HT-29 (cell line): ENCODE results near the gene NGRN. TPM values are rescaled to one million over a fixed set of nuclear protein-coding genes. Genes with fewer than 3 reads are reported as not detected.
A peak's percentile ranks its signal among the peaks of the same experiment; 100 is the strongest.
"Not testable (repeated sequence)": the region's sequence is repeated elsewhere in the genome, so short reads cannot be mapped to it uniquely, and the experiment has no call there.

Experiments
- DNase-seq: peaks from one replicate; pipeline ENCODE4 v3.0.0-alpha.2; 2015; ENCODE audit warnings: low spot score
- total RNA-seq: library from RNA; depleted of rRNA; stranded (reverse); fragments of >200 nt; shearing (Covaris generic); gene quantifications from 2 replicates; pipeline ENCODE4 v1.2.3, GENCODE V29; 2014

Gene NGRN
- total RNA-seq, 1 experiment from 2014 or later: 136 TPM

GRCh38 chr15:90234096-90234988 lies 31.1 kb upstream of the NGRN start, which contains the start of gene GDPGP1:
Gene GDPGP1, plus strand, starts transcription at chr15:90234209. Its CDS starts 6,700 bp downstream, at chr15:90240909.
- peak; percentile 68 for DNase-seq

- no peak for DNase-seq
Observed at GRCh38 chr15:90239371-90239770, 26.1 kb upstream of the NGRN start.

GRCh38 chr15:90240856-90241255 lies 24.6 kb upstream of the NGRN start:
- no peak for DNase-seq

- DNase-seq: no peak
Observed at GRCh38 chr15:90241343-90242192, 23.9 kb upstream of the NGRN start.

- no peak for DNase-seq
Observed at GRCh38 chr15:90243943-90244639, 21.4 kb upstream of the NGRN start.

- DNase-seq: no peak
Observed at GRCh38 chr15:90248789-90249202, 16.7 kb upstream of the NGRN start.

- DNase-seq: peak; percentile 97
Observed at GRCh38 chr15:90249203-90249863, 16.1 kb upstream of the NGRN start, which contains the start of gene TTLL13. Gene TTLL13, plus strand, starts transcription at chr15:90249556. Its CDS starts 1,075 bp downstream, at chr15:90250631.

GRCh38 chr15:90257776-90258175 lies 7.7 kb upstream of the NGRN start:
- no peak for DNase-seq

- DNase-seq: no peak
Observed at GRCh38 chr15:90259524-90259923, 5.9 kb upstream of the NGRN start.

GRCh38 chr15:90260731-90261130 lies 4.7 kb upstream of the NGRN start:
- DNase-seq: not testable (repeated sequence)

GRCh38 chr15:90261811-90262210 lies 3.7 kb upstream of the NGRN start:
- no peak for DNase-seq

- no peak for DNase-seq
Observed at GRCh38 chr15:90262426-90262825, 3.0 kb upstream of the NGRN start.

- peak; percentile 88 for DNase-seq
Observed at GRCh38 chr15:90264671-90265070, 801 bp upstream of the NGRN start.

- DNase-seq: peak; percentile 64
Observed at GRCh38 chr15:90266061-90266431, 574 bp downstream of the NGRN start.

- no peak for DNase-seq
Observed at GRCh38 chr15:90266485-90266884, 1.0 kb downstream of the NGRN start.

- no peak for DNase-seq
Observed at GRCh38 chr15:90268415-90268814, 2.9 kb downstream of the NGRN start.

GRCh38 chr15:90270502-90271150 lies 5.2 kb downstream of the NGRN start:
- DNase-seq: no peak

GRCh38 chr15:90271459-90272166 lies 6.1 kb downstream of the NGRN start:
- DNase-seq: no peak

GRCh38 chr15:90278467-90278866 lies 13.0 kb downstream of the NGRN start:
- DNase-seq: not testable (repeated sequence)

- DNase-seq: not testable (repeated sequence)
Observed at GRCh38 chr15:90280743-90281142, 15.3 kb downstream of the NGRN start.
